ENCODE measurements around the gene CHRNG. TPM values are rescaled to one million over a fixed set of nuclear protein-coding genes. Genes with fewer than 3 reads are reported as not detected.
A peak's percentile ranks its signal among the peaks of the same experiment; 100 is the strongest.

The CHRNG gene
- total and polyA plus RNA-seq, 2 donors (not counting 3 experiments of a cell fraction or from before 2014, with no cell fraction given) = not detected

DNA sequence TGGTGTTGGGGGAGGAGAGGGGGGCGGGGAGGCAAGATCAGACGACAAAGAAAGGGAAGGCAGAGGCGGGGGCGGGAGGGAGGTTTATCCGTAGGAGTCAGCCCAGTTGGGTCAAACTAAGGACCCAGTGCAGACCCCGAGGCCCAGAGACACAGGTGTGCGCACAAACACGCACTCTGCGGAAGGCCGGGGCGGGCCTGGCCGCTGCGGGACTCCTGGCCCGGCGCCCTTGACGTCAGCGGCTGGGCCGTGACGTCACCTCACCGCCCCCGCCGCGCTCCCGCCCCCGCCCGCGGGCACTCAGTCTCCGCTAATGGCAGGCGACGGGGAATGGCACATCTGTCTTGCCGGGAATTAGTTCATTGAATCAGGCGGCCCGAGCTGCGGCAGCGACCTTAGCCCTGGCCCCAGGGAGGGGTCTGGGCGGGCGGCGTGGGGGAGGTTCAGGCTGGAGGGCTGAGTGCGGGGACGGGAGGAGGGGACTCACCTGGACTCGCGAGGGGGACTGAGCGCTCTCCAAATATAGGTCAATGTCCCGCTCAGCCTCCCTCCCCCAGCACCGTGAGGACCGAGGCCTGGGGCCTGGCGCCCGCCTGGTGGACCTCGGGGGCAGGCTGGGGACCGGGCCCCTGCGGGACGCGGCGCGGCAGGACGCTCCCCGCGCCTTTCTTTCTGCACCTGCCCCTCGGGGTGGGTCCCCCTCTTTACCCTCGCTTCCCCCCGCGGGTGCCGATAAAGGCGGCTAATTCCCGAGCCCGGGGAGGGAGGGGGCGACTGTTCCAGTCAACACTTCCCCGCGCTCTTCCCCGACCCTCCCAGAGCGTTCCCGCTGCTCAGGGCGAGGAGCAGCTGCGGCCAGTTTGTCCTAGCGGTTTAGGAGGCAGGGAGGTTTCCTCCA, 36.3 kb upstream of the CHRNG start:
- TF ChIP-seq GATA2 (IDR thresholded peaks at IDR 0.05; ENCODE audit: insufficient read depth, insufficient read length, low read depth, low read length) = no peak
- TF ChIP-seq EZH2 (IDR thresholded peaks at IDR 0.05; ENCODE audit: borderline replicate concordance, low read depth, low read length, severe bottlenecking) = peak; percentile 99
- POLR2A ChIA-PET = interaction anchor here (0.6 kb wide), 1 partner anchor 34 kb away, joined by 3 read pairs; no protein-coding TSS in a partner anchor
- Histone ChIP-seq H3K9me1 (replicated peaks; ENCODE audit: control insufficient read depth, extremely low read depth, insufficient read depth, low read length) (no peaks in the 10 kb centered on the region), H3K79me2 (ENCODE audit: control insufficient read depth, insufficient read depth, low read length) (no peaks in the 10 kb centered on the region), H3K9me3 (replicated peaks; ENCODE audit: control insufficient read depth, insufficient read depth, low read length) (no peaks in the 10 kb centered on the region), H3K4me3 (replicated peaks in 1 of 3; ENCODE audit: insufficient read depth in 1 of 3, low read depth in 1 of 3, low read length in 3 of 3) (peak overlapping the region in 1 of 3 experiments; percentile 3), H3K27ac (ENCODE audit: insufficient read depth, low read depth, low read length) (no peak overlapping the region), H3K4me2 (ENCODE audit: insufficient read depth, low read length) (no peak overlapping the region), H3K36me3 (ENCODE audit: control insufficient read depth in 2 of 2, extremely low read depth in 1 of 2, insufficient read depth in 2 of 2, low read length in 2 of 2) (no peaks in the 10 kb centered on the region), H3K9ac (replicated peaks; ENCODE audit: extremely low read depth, insufficient read depth, low read length) (no peak overlapping the region), H3K27me3 (ENCODE audit: control insufficient read depth in 2 of 2, insufficient read depth in 2 of 2, low read length in 2 of 2) (peaks cover 35 to 36% of the 10 kb centered on the region in 2 experiments), H4K20me1 (replicated peaks; ENCODE audit: control insufficient read depth, extremely low read depth, insufficient read depth, low read length) (no peaks in the 10 kb centered on the region), H3K4me1 (ENCODE audit: control insufficient read depth, extremely low read depth, insufficient read depth, low read length) (no peaks in the 10 kb centered on the region), H2AFZ (ENCODE audit: low read depth, low read length) (no peak overlapping the region)
- dilution Hi-C loops (cut with MboI; ENCODE audit: extremely low pct_ligation_motif_present, low sequenced_read_pairs) (no loop called here), intact Hi-C loops (cut with micrococcal nuclease) (no loop called here)
- CTCF ChIA-PET = no interaction called here
- no peak for DNase-seq (ENCODE audit: low read depth, low spot score)
- no peak for FAIRE-seq
- no TSS peak for BruUV-seq (replicated peaks)

DNA sequence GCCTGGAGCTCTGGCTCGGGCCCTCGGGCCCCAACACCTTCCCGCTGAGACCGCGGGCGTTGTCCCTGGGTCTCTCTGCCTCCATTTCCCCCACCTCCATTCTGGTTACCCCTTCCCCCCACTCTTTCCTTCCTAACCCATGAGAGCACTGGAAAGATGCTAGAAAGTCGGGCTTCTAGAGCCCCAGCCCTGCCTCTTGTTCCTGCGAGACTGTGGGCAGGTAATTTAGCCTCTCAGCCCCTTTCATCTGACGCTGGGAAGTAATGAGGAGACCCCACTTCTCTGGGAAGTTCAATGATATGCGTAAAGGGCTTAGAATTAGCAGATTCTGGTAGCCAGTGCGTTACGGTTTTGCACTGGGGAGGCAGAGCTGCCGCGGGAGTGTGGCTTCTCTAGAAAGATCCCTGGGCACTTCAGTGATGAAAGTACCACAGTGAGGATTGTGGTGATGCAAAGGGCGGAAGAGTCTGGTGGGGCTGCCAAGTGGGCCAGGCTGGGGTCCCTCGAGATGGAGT, 35.6 kb upstream of the CHRNG start:
- H3K27ac ChIP-seq (ENCODE audit: insufficient read depth, low read depth, low read length) = no peak overlapping the region
- ChIA-PET CTCF (no interaction called here), POLR2A (no interaction called here)
- H3K9ac ChIP-seq (replicated peaks; ENCODE audit: extremely low read depth, insufficient read depth, low read length) = no peak overlapping the region
- H2AFZ ChIP-seq (ENCODE audit: low read depth, low read length) = no peak overlapping the region
- FAIRE-seq (no peak), DNase-seq (ENCODE audit: low read depth, low spot score) (no peak)
- no peaks in the 10 kb centered on the region for H3K79me2 ChIP-seq (ENCODE audit: control insufficient read depth, insufficient read depth, low read length)
- intact Hi-C loops (cut with micrococcal nuclease) (no loop called here), dilution Hi-C loops (cut with MboI; ENCODE audit: extremely low pct_ligation_motif_present, low sequenced_read_pairs) (no loop called here)
- no peaks in the 10 kb centered on the region for H3K9me3 ChIP-seq (replicated peaks; ENCODE audit: control insufficient read depth, insufficient read depth, low read length)
- no TSS peak for BruUV-seq (replicated peaks)
- no peak overlapping the region for H3K4me3 ChIP-seq (replicated peaks in 1 of 3; ENCODE audit: insufficient read depth in 1 of 3, low read depth in 1 of 3, low read length in 3 of 3)
- H4K20me1 ChIP-seq (replicated peaks; ENCODE audit: control insufficient read depth, extremely low read depth, insufficient read depth, low read length) = no peaks in the 10 kb centered on the region
- no peak overlapping the region for H3K4me2 ChIP-seq (ENCODE audit: insufficient read depth, low read length)
- TF ChIP-seq MYC (IDR thresholded peaks at IDR 0.05; ENCODE audit: low read depth, low read length) (no peak), FOS (IDR thresholded peaks at IDR 0.05; ENCODE audit: borderline replicate concordance, insufficient read depth, low read length) (no peak), EZH2 (IDR thresholded peaks at IDR 0.05; ENCODE audit: borderline replicate concordance, low read depth, low read length, severe bottlenecking) (peak; percentile 85), JUN (IDR thresholded peaks at IDR 0.05; ENCODE audit: borderline replicate concordance, insufficient read depth, insufficient read length, low read depth) (no peak), GATA2 (IDR thresholded peaks at IDR 0.05; ENCODE audit: insufficient read depth, insufficient read length, low read depth, low read length) (no peak), POLR2AphosphoS5 (IDR thresholded peaks at IDR 0.05; ENCODE audit: insufficient read depth, low read depth, low read length) (no peak)
- no peaks in the 10 kb centered on the region for H3K4me1 ChIP-seq (ENCODE audit: control insufficient read depth, extremely low read depth, insufficient read depth, low read length)
- no peaks in the 10 kb centered on the region for H3K36me3 ChIP-seq (ENCODE audit: control insufficient read depth in 2 of 2, extremely low read depth in 1 of 2, insufficient read depth in 2 of 2, low read length in 2 of 2)
- H3K9me1 ChIP-seq (replicated peaks; ENCODE audit: control insufficient read depth, extremely low read depth, insufficient read depth, low read length) = no peaks in the 10 kb centered on the region
- peaks cover 35 to 36% of the 10 kb centered on the region in 2 experiments for H3K27me3 ChIP-seq (ENCODE audit: control insufficient read depth in 2 of 2, insufficient read depth in 2 of 2, low read length in 2 of 2)

All from endothelial cell of umbilical vein (primary cell).